Measurements from ENCODE around the gene DUOX2. TPM values are rescaled to one million over a fixed set of nuclear protein-coding genes. Genes with fewer than 3 reads are reported as not detected.

DUOX2 gene
- polyA plus RNA-seq, 4 donors = 0.38 to 8.7 TPM; not detected in 2

- FAIRE-seq = no peak
- Histone ChIP-seq H3K4me3 (ENCODE audit: low read depth in 1 of 3, low read length in 3 of 3) (no peak overlapping the region), H3K27me3 (ENCODE audit: control insufficient read depth in 3 of 3, insufficient read depth in 3 of 3, low read length in 3 of 3) (no peaks in the 10 kb centered on the region), H3K27ac (ENCODE audit: low read depth in 1 of 3, low read length in 2 of 3) (no peak overlapping the region), H3K4me1 (ENCODE audit: control insufficient read depth in 3 of 3, insufficient read depth in 2 of 3, low read depth in 1 of 3, low read length in 2 of 3) (no peaks in the 10 kb centered on the region), H3K36me3 (ENCODE audit: control insufficient read depth in 3 of 3, insufficient read depth in 2 of 3, low read depth in 1 of 3, low read length in 3 of 3) (peaks cover 0 to 3% (median 0%) of the 10 kb centered on the region in 3 donors), H3K9me3 (ENCODE audit: control insufficient read depth in 2 of 2, insufficient read depth in 1 of 2, low read depth in 1 of 2, low read length in 1 of 2) (no peaks in the 10 kb centered on the region)
- DNase-seq = no peak
- 91 to 92% (median 91%) methylated on average over 11 of the region's 11 CpGs for WGBS, 3 donors
Observed at GRCh38 chr15:45143946-45144345, 30.0 kb upstream of the DUOX2 start.

DNA sequence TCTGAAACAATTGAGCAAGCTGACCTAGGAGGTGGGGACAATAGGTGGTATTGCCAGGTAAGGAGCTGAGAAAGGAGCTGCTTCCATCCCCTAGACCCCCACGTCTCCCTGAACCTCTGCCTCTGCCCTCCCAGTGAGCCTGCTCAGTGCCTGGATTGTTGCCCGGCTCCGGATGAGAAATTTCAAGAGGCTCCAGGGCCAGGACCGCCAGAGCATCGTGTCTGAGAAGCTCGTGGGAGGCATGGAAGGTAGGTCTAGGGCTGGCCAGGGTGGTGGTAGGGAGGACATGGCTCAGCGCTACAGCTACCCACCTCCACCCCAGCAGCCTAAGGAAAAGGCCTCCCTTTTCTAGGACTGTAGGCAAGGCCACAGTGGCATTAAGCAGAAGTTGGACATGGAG lies 29.1 kb upstream of the DUOX2 start:
- WGBS, 3 donors = 79 to 94% (median 84%) methylated on average over 7 of the region's 7 CpGs
- H3K4me1 ChIP-seq (ENCODE audit: control insufficient read depth in 3 of 3, insufficient read depth in 2 of 3, low read depth in 1 of 3, low read length in 2 of 3) = no peaks in the 10 kb centered on the region
- H3K9me3 ChIP-seq (ENCODE audit: control insufficient read depth in 2 of 2, insufficient read depth in 1 of 2, low read depth in 1 of 2, low read length in 1 of 2) = no peaks in the 10 kb centered on the region
- no peak overlapping the region for H3K4me3 ChIP-seq (ENCODE audit: low read depth in 1 of 3, low read length in 3 of 3)
- peaks cover 0 to 3% (median 0%) of the 10 kb centered on the region in 3 donors for H3K27me3 ChIP-seq (ENCODE audit: control insufficient read depth in 3 of 3, insufficient read depth in 3 of 3, low read length in 3 of 3)
- H3K27ac ChIP-seq (ENCODE audit: low read depth in 1 of 3, low read length in 2 of 3) = no peak overlapping the region
- FAIRE-seq (no peak), DNase-seq (no peak)
- peaks cover 0 to 3% (median 0%) of the 10 kb centered on the region in 3 donors for H3K36me3 ChIP-seq (ENCODE audit: control insufficient read depth in 3 of 3, insufficient read depth in 2 of 3, low read depth in 1 of 3, low read length in 3 of 3)

- peaks cover 0 to 2% (median 0%) of the 10 kb centered on the region in 3 donors for H3K4me1 ChIP-seq (ENCODE audit: control insufficient read depth in 3 of 3, insufficient read depth in 2 of 3, low read depth in 1 of 3, low read length in 2 of 3)
- H3K36me3 ChIP-seq (ENCODE audit: control insufficient read depth in 3 of 3, insufficient read depth in 2 of 3, low read depth in 1 of 3, low read length in 3 of 3) = peaks cover 0 to 3% (median 0%) of the 10 kb centered on the region in 3 donors
- H3K27me3 ChIP-seq (ENCODE audit: control insufficient read depth in 3 of 3, insufficient read depth in 3 of 3, low read length in 3 of 3) = peaks cover 0 to 9% (median 5%) of the 10 kb centered on the region in 3 donors
- 78 to 86% (median 84%) methylated on average over 5 of the region's 5 CpGs for WGBS, 3 donors
- H3K9me3 ChIP-seq (ENCODE audit: control insufficient read depth in 2 of 2, insufficient read depth in 1 of 2, low read depth in 1 of 2, low read length in 1 of 2) = no peaks in the 10 kb centered on the region
- no peak overlapping the region for H3K27ac ChIP-seq (ENCODE audit: low read depth in 1 of 3, low read length in 2 of 3)
- no peak for DNase-seq
- no peak for FAIRE-seq
- no peak overlapping the region for H3K4me3 ChIP-seq (ENCODE audit: low read depth in 1 of 3, low read length in 3 of 3)
Observed at GRCh38 chr15:45141386-45141785, 27.4 kb upstream of the DUOX2 start.

DNA sequence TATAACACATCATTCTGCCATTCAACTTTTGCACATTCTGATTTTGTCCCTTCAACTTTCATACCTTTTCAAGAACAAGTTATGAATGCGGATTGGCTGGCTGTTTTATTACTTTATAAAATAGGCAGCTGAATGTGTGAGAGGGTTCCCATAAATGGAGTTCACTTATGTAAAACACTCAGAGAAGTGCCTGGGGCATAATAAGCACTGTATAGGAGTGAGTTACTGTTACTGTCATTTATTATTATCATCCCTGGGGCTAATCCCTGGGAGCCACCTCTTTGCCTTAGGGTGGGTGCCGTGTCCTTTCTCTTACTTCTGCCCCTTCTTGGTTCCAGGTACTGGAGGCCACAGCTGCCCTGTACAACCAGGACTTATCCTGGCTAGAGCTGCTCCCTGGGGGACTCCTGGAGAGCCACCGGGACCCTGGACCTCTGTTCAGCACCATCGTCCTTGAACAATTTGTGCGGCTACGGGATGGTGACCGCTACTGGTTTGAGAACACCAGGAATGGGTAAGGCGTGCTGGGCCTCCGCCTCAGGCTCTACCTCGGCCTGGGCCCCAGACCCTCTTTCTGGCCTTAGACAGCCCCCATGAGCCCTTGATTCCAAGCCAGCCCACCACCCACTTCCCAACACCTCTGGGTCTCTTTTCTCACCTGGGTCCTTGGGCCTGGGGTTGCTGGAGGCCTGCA lies 26.7 kb upstream of the DUOX2 start:
- FAIRE-seq (no peak), DNase-seq (no peak)
- Histone ChIP-seq H3K27ac (ENCODE audit: low read depth in 1 of 3, low read length in 2 of 3) (no peak overlapping the region), H3K9me3 (ENCODE audit: control insufficient read depth in 2 of 2, insufficient read depth in 1 of 2, low read depth in 1 of 2, low read length in 1 of 2) (no peaks in the 10 kb centered on the region), H3K36me3 (ENCODE audit: control insufficient read depth in 3 of 3, insufficient read depth in 2 of 3, low read depth in 1 of 3, low read length in 3 of 3) (peaks cover 0 to 3% (median 0%) of the 10 kb centered on the region in 3 donors), H3K27me3 (ENCODE audit: control insufficient read depth in 3 of 3, insufficient read depth in 3 of 3, low read length in 3 of 3) (peaks cover 0 to 15% (median 5%) of the 10 kb centered on the region in 3 donors), H3K4me3 (ENCODE audit: low read depth in 1 of 3, low read length in 3 of 3) (no peak overlapping the region), H3K4me1 (ENCODE audit: control insufficient read depth in 3 of 3, insufficient read depth in 2 of 3, low read depth in 1 of 3, low read length in 2 of 3) (peaks cover 0 to 4% (median 0%) of the 10 kb centered on the region in 3 donors)
- 89 to 99% (median 94%) methylated on average over 10 of the region's 10 CpGs for WGBS, 3 donors

GRCh38 chr15:45139770-45140169 lies 25.8 kb upstream of the DUOX2 start:
- FAIRE-seq = no peak
- H3K9me3 ChIP-seq (ENCODE audit: control insufficient read depth in 2 of 2, insufficient read depth in 1 of 2, low read depth in 1 of 2, low read length in 1 of 2) = no peaks in the 10 kb centered on the region
- 86 to 89% (median 87%) methylated on average over 6 of the region's 6 CpGs for WGBS, 3 donors
- H3K4me1 ChIP-seq (ENCODE audit: control insufficient read depth in 3 of 3, insufficient read depth in 2 of 3, low read depth in 1 of 3, low read length in 2 of 3) = peaks cover 0 to 4% (median 2%) of the 10 kb centered on the region in 3 donors
- no peak overlapping the region for H3K4me3 ChIP-seq (ENCODE audit: low read depth in 1 of 3, low read length in 3 of 3)
- no peak overlapping the region for H3K27ac ChIP-seq (ENCODE audit: low read depth in 1 of 3, low read length in 2 of 3)
- peaks cover 0 to 19% (median 7%) of the 10 kb centered on the region in 3 donors for H3K27me3 ChIP-seq (ENCODE audit: control insufficient read depth in 3 of 3, insufficient read depth in 3 of 3, low read length in 3 of 3)
- H3K36me3 ChIP-seq (ENCODE audit: control insufficient read depth in 3 of 3, insufficient read depth in 2 of 3, low read depth in 1 of 3, low read length in 3 of 3) = peaks cover 0 to 3% (median 0%) of the 10 kb centered on the region in 3 donors
- DNase-seq = no peak

DNA sequence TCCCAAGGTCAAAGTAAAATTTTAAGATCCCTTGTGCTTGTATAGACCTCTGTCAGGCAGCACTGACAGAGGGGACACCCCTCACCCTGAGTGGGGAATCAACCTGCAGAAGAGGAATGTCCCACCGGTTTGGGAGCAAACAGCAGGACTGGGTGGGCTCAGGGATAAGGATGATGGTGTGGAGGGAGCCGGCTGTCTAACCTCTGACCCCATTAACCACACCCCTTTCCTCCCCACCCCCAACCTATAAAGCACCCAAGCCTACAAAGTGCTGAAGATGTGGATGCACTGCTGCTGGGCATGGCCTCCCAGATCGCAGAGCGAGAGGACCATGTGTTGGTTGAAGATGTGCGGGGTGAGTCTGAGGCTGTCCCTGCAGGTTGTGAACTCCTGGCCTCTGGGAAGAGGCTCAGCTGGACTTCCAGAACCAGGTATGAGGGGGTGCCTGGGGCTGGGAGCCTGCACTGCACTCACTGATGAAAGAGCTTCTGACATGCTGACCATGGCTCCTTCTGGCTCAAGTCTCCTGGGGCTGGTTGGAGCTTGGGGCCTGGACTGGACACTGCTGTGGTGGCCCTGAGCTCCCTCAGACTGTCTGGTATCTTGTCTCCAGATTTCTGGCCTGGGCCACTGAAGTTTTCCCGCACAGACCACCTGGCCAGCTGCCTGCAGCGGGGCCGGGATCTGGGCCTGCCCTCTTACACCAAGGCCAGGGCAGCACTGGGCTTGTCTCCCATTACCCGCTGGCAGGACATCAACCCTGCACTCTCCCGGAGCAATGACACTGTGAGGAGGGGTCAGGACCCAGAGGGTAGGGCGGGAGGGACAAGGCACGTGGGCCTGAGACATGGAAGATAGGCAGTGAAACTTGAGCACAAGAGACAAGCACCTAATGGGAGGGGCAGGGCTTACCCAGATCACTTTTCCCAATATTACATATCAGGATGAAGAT lies 25.1 kb upstream of the DUOX2 start:
- FAIRE-seq = no peak
- 77 to 86% (median 83%) methylated on average over 12 of the region's 12 CpGs for WGBS, 3 donors
- H3K4me1 ChIP-seq (ENCODE audit: control insufficient read depth in 3 of 3, insufficient read depth in 2 of 3, low read depth in 1 of 3, low read length in 2 of 3) = peaks cover 0 to 4% (median 2%) of the 10 kb centered on the region in 3 donors
- no peaks in the 10 kb centered on the region for H3K9me3 ChIP-seq (ENCODE audit: control insufficient read depth in 2 of 2, insufficient read depth in 1 of 2, low read depth in 1 of 2, low read length in 1 of 2)
- H3K4me3 ChIP-seq (ENCODE audit: low read depth in 1 of 3, low read length in 3 of 3) = no peak overlapping the region
- H3K27me3 ChIP-seq (ENCODE audit: control insufficient read depth in 3 of 3, insufficient read depth in 3 of 3, low read length in 3 of 3) = peaks cover 0 to 26% (median 11%) of the 10 kb centered on the region in 3 donors
- H3K27ac ChIP-seq (ENCODE audit: low read depth in 1 of 3, low read length in 2 of 3) = no peak overlapping the region
- H3K36me3 ChIP-seq (ENCODE audit: control insufficient read depth in 3 of 3, insufficient read depth in 2 of 3, low read depth in 1 of 3, low read length in 3 of 3) = peaks cover 0 to 3% (median 0%) of the 10 kb centered on the region in 3 donors
- DNase-seq = no peak

DNA sequence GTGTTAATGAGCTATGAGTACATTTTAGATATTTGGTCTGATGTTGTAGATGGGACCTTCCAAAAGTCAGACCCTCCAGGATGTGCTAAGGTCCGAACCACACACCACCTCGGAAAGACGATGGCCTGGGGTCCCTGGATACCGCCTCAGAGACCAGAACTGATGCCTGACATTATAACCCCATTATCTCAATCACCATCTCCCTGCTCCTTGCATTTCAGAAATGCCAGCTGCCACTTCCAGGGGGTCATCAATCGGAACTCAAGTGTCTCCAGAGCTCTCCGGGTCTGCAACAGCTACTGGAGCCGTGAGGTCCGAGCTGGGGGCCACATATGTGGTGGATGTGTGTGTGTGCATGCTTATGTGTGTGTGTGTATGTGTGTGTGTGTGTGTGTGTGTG lies 23.7 kb upstream of the DUOX2 start:
- H3K27ac ChIP-seq (ENCODE audit: low read depth in 1 of 3, low read length in 2 of 3) = no peak overlapping the region
- H3K4me1 ChIP-seq (ENCODE audit: control insufficient read depth in 3 of 3, insufficient read depth in 2 of 3, low read depth in 1 of 3, low read length in 2 of 3) = peaks cover 0 to 4% (median 2%) of the 10 kb centered on the region in 3 donors
- no peaks in the 10 kb centered on the region for H3K9me3 ChIP-seq (ENCODE audit: control insufficient read depth in 2 of 2, insufficient read depth in 1 of 2, low read depth in 1 of 2, low read length in 1 of 2)
- H3K4me3 ChIP-seq (ENCODE audit: low read depth in 1 of 3, low read length in 3 of 3) = no peak overlapping the region
- peaks cover 0 to 40% (median 13%) of the 10 kb centered on the region in 3 donors for H3K27me3 ChIP-seq (ENCODE audit: control insufficient read depth in 3 of 3, insufficient read depth in 3 of 3, low read length in 3 of 3)
- no peaks in the 10 kb centered on the region for H3K36me3 ChIP-seq (ENCODE audit: control insufficient read depth in 3 of 3, insufficient read depth in 2 of 3, low read depth in 1 of 3, low read length in 3 of 3)
- DNase-seq (no peak), FAIRE-seq (no peak)
- WGBS, 3 donors = 82 to 85% (median 84%) methylated on average over 8 of the region's 8 CpGs

GRCh38 chr15:45136378-45136764 lies 22.4 kb upstream of the DUOX2 start:
- no peaks in the 10 kb centered on the region for H3K36me3 ChIP-seq (ENCODE audit: control insufficient read depth in 3 of 3, insufficient read depth in 2 of 3, low read depth in 1 of 3, low read length in 3 of 3)
- H3K27ac ChIP-seq (ENCODE audit: low read depth in 1 of 3, low read length in 2 of 3) = no peak overlapping the region
- H3K9me3 ChIP-seq (ENCODE audit: control insufficient read depth in 2 of 2, insufficient read depth in 1 of 2, low read depth in 1 of 2, low read length in 1 of 2) = no peaks in the 10 kb centered on the region
- no peak overlapping the region for H3K4me3 ChIP-seq (ENCODE audit: low read depth in 1 of 3, low read length in 3 of 3)
- peaks cover 0 to 40% (median 13%) of the 10 kb centered on the region in 3 donors for H3K27me3 ChIP-seq (ENCODE audit: control insufficient read depth in 3 of 3, insufficient read depth in 3 of 3, low read length in 3 of 3)
- no peak for DNase-seq
- FAIRE-seq = no peak
- peaks cover 0 to 4% (median 2%) of the 10 kb centered on the region in 3 donors for H3K4me1 ChIP-seq (ENCODE audit: control insufficient read depth in 3 of 3, insufficient read depth in 2 of 3, low read depth in 1 of 3, low read length in 2 of 3)
- 20 to 30% (median 27%) methylated on average over 10 of the region's 10 CpGs for WGBS, 3 donors
